ENCODE measurements around the gene DDX52. TPM values are rescaled to one million over a fixed set of nuclear protein-coding genes. Genes with fewer than 3 reads are reported as not detected.

DDX52 gene
- total RNA-seq, 1 experiment from 2014 or later: 65.4 TPM

- Histone ChIP-seq H3K79me1 (ENCODE audit: insufficient read depth, low read depth, low read length, poor library complexity, severe bottlenecking) (no peaks in the 10 kb centered on the region), H3K4ac (ENCODE audit: low read depth, low read length) (no peak overlapping the region), H4K5ac (ENCODE audit: insufficient read length, low read depth, low read length) (no peak overlapping the region), H2BK20ac (ENCODE audit: low read depth, low read length, poor library complexity, severe bottlenecking) (no peak overlapping the region), H3K14ac (ENCODE audit: insufficient read depth, low read length) (no peak overlapping the region), H4K8ac (replicated peaks; ENCODE audit: insufficient read length, low read depth, low read length) (no peak overlapping the region), H3K79me2 (ENCODE audit: insufficient read depth, low read length) (no peaks in the 10 kb centered on the region), H2AK5ac (ENCODE audit: insufficient read length, low read length) (no peak overlapping the region), H3K4me1 (ENCODE audit: insufficient read depth, low read length) (no peaks in the 10 kb centered on the region), H2BK15ac (ENCODE audit: low read depth, low read length) (no peak overlapping the region), H3T11ph (ENCODE audit: low read length) (no peak overlapping the region), H3K27me3 (ENCODE audit: insufficient read depth, low read length) (no peaks in the 10 kb centered on the region), H4K20me1 (ENCODE audit: control insufficient read depth, insufficient read depth, insufficient read length) (no peaks in the 10 kb centered on the region), H3K18ac (ENCODE audit: insufficient read length, low read depth, low read length) (no peak overlapping the region), H2BK12ac (ENCODE audit: insufficient read length, low read depth, low read length) (no peak overlapping the region), H2BK120ac (ENCODE audit: low read depth, low read length, poor library complexity, severe bottlenecking) (no peak overlapping the region), H3K27ac (ENCODE audit: insufficient read length, low read depth, low read length) (no peak overlapping the region), H3K9ac (ENCODE audit: extremely low read depth, insufficient read length, low read length) (no peak overlapping the region), H2AFZ (ENCODE audit: low read length) (no peak overlapping the region), H4K91ac (ENCODE audit: insufficient read length, low read depth, low read length) (no peak overlapping the region), H3K23ac (ENCODE audit: insufficient read length, low read depth, low read length) (no peak overlapping the region), H3K4me2 (ENCODE audit: insufficient read depth, insufficient read length, low read length) (no peak overlapping the region), H3K56ac (ENCODE audit: insufficient read length, low read depth, low read length) (no peak overlapping the region), H3K23me2 (ENCODE audit: insufficient read length, low read depth, low read length, poor library complexity, severe bottlenecking) (no peaks in the 10 kb centered on the region), H3K9me3 (ENCODE audit: control insufficient read depth, low read depth, low read length) (no peaks in the 10 kb centered on the region), H2BK5ac (ENCODE audit: insufficient read length, low read length) (no peak overlapping the region)
- Mint-ChIP-seq H3K4me3 (no peak overlapping the region), H3K9me3 (no peaks in the 10 kb centered on the region), H3K27me3 (ENCODE audit: low read depth) (no peaks in the 10 kb centered on the region; the same call in 1 of the 2 replicates), H3K4me1 (peaks cover 7 to 10% of the 10 kb centered on the region in 2 experiments), H3K36me3 (ENCODE audit: insufficient read depth in 1 of 3, low read depth in 3 of 3) (no peaks in the 10 kb centered on the region), H3K27ac (peak overlapping the region in 2 of 3 experiments; percentile 40 to 77; a peak in 3 of 7 replicates)
- no peak for DNase-seq
- WGBS (ENCODE audit: extremely low coverage, insufficient read length, low lambda C conversion rate): no CpG with 5 or more reads among the region's 9 CpGs
- no peak for TF ChIP-seq CTCF (conservative IDR thresholded peaks at IDR 0.05)
Observed at GRCh38 chr17:37671028-37671823, 28.0 kb upstream of the DDX52 start.

Data from H9 (cell line).